PFSK-1 (cell line): ENCODE data around the gene NIPAL4.

ENCODE experiments used
- FOXP2 ChIP-seq: optimal IDR thresholded peaks from 2 replicates; pipeline ENCODE3; 2011; ENCODE audit warnings: borderline replicate concordance, control low read depth, inconsistent platforms; ENCODE audit not compliant: insufficient read depth; ENCODE audit errors: extremely low read length, extremely low read depth
- POLR2AphosphoS5 ChIP-seq: IDR thresholded peaks from 2 replicates; pipeline ENCODE4 v1.6.1; 2012; ENCODE audit warnings: low read depth, mild to moderate bottlenecking, control low read depth, low read length, moderate library complexity
- SIN3A ChIP-seq: IDR thresholded peaks from 2 replicates; pipeline ENCODE4 v1.6.1; 2012; ENCODE audit warnings: mild to moderate bottlenecking, low read length, moderate library complexity, borderline replicate concordance; ENCODE audit not compliant: insufficient read depth
- TAF1 ChIP-seq: IDR thresholded peaks from 2 replicates; pipeline ENCODE4 v1.6.1; 2012; ENCODE audit warnings: low read length, control low read depth, borderline replicate concordance; ENCODE audit not compliant: insufficient read depth
- TF ChIP-seq, protein P1 (sequence below), 2 experiments: IDR thresholded peaks; 2 replicates each; pipeline versions ENCODE4 v1.6.1 to v1.8.0; 2011 to 2012; ENCODE audit warnings: low read depth in 2 of 2, low read length in 2 of 2, control low read depth in 1 of 2, inconsistent platforms in 1 of 2, mild to moderate bottlenecking in 1 of 2, moderate library complexity in 1 of 2; ENCODE audit not compliant: insufficient read depth in 1 of 2

Gene NIPAL4

GRCh38 chr5:157469073-157469472, 9.1 kb downstream of the NIPAL4 start:
- no peak for TF ChIP-seq FOXP2
- TF ChIP-seq POLR2AphosphoS5 = no peak
- TF ChIP-seq TAF1 = no peak
- TF ChIP-seq, protein P1, sequence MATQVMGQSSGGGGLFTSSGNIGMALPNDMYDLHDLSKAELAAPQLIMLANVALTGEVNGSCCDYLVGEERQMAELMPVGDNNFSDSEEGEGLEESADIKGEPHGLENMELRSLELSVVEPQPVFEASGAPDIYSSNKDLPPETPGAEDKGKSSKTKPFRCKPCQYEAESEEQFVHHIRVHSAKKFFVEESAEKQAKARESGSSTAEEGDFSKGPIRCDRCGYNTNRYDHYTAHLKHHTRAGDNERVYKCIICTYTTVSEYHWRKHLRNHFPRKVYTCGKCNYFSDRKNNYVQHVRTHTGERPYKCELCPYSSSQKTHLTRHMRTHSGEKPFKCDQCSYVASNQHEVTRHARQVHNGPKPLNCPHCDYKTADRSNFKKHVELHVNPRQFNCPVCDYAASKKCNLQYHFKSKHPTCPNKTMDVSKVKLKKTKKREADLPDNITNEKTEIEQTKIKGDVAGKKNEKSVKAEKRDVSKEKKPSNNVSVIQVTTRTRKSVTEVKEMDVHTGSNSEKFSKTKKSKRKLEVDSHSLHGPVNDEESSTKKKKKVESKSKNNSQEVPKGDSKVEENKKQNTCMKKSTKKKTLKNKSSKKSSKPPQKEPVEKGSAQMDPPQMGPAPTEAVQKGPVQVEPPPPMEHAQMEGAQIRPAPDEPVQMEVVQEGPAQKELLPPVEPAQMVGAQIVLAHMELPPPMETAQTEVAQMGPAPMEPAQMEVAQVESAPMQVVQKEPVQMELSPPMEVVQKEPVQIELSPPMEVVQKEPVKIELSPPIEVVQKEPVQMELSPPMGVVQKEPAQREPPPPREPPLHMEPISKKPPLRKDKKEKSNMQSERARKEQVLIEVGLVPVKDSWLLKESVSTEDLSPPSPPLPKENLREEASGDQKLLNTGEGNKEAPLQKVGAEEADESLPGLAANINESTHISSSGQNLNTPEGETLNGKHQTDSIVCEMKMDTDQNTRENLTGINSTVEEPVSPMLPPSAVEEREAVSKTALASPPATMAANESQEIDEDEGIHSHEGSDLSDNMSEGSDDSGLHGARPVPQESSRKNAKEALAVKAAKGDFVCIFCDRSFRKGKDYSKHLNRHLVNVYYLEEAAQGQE (IDR thresholded peaks at IDR 0.05; ENCODE audit: insufficient read depth in 1 of 2, low read depth in 2 of 2, low read length in 2 of 2) = no peak
- no peak for TF ChIP-seq SIN3A

DNA sequence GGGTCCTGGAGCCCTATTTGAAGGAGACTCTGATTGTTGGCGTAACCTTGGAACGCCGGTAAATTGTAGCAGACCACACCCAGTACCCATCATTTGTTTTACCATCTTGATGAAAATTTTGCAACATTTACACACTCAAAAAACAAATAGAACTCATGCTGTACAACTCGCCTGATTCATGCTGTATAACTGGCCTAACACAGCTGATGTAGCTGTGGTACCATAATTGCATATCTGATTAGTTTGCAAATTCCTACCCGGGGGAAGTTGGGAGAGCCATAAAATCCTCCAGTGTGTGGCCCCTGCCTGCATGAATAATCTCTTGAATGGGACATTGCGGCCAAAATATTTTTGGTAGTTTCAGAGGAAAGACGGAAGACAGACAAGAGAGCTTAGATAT, 9.7 kb downstream of the NIPAL4 start:
- TF ChIP-seq FOXP2 (no peak), POLR2AphosphoS5 (no peak), TAF1 (no peak), SIN3A (no peak)
- TF ChIP-seq, protein P1 (IDR thresholded peaks at IDR 0.05; ENCODE audit: insufficient read depth in 1 of 2, low read depth in 2 of 2, low read length in 2 of 2) = no peak

- TF ChIP-seq, protein P1 (IDR thresholded peaks at IDR 0.05; ENCODE audit: insufficient read depth in 1 of 2, low read depth in 2 of 2, low read length in 2 of 2) = no peak
- TF ChIP-seq POLR2AphosphoS5 (no peak), SIN3A (no peak), FOXP2 (no peak), TAF1 (no peak)
Observed at GRCh38 chr5:157470631-157471030, 10.6 kb downstream of the NIPAL4 start.

GRCh38 chr5:157471709-157472108, 11.7 kb downstream of the NIPAL4 start:
- TF ChIP-seq, protein P1 (IDR thresholded peaks at IDR 0.05; ENCODE audit: insufficient read depth in 1 of 2, low read depth in 2 of 2, low read length in 2 of 2) = no peak
- TF ChIP-seq FOXP2 = no peak
- no peak for TF ChIP-seq SIN3A
- TF ChIP-seq POLR2AphosphoS5 = no peak
- TF ChIP-seq TAF1 = no peak
